Fibroblast of lung (primary cell): ENCODE measurements around the gene CCDC175. TPM values are rescaled to one million over a fixed set of nuclear protein-coding genes. Genes with fewer than 3 reads are reported as not detected.
A peak's percentile ranks its signal among the peaks of the same experiment; 100 is the strongest.

Experiments used
- DNase-seq, 2 donors: peaks; one replicate each; pipeline versions ENCODE4 v3.0.0 to v3.0.0-alpha.2; 2010; ENCODE audit warnings: low read depth in 2 of 2
- H2AFZ ChIP-seq: 2 replicates; pipeline ENCODE4 v1.5.1; 2012; ENCODE audit warnings: low read length, control low read depth, inconsistent platforms
- H3K27ac ChIP-seq: 2 replicates; pipeline ENCODE4 v1.5.1; 2011; ENCODE audit warnings: low read length, control low read depth; ENCODE audit not compliant: insufficient read depth
- H3K27me3 ChIP-seq: 2 replicates; pipeline ENCODE4 v1.5.1; 2011; ENCODE audit warnings: mild to moderate bottlenecking, low read length; ENCODE audit not compliant: control insufficient read depth, insufficient read depth
- H3K36me3 ChIP-seq: 2 replicates; pipeline ENCODE4 v1.5.1; 2011; ENCODE audit warnings: low read length; ENCODE audit not compliant: control insufficient read depth, insufficient read depth
- H3K4me1 ChIP-seq: 2 replicates; pipeline ENCODE4 v1.5.1; 2011; ENCODE audit warnings: low read length; ENCODE audit not compliant: control insufficient read depth, insufficient read depth; ENCODE audit errors: extremely low read depth
- H3K4me2 ChIP-seq: 2 replicates; pipeline ENCODE4 v1.5.1; 2011; ENCODE audit warnings: low read length, control low read depth; ENCODE audit not compliant: insufficient read depth; ENCODE audit errors: extremely low read depth
- H3K4me3 ChIP-seq, 4 experiments: fragments of 200-600 bp in 1 of 4; sonication (generic) in 1 of 4; replicated peaks in 1 of 4; 2 replicates each; pipeline ENCODE4 v1.5.1; 2011 to 2016; ENCODE audit warnings: low read length in 4 of 4, low read depth in 3 of 4, mild to moderate bottlenecking in 3 of 4, control low read depth in 2 of 4, inconsistent platforms in 1 of 4, mixed read lengths in 1 of 4; ENCODE audit not compliant: insufficient read depth in 1 of 4; ENCODE audit errors: control extremely low read depth in 1 of 4
- H3K79me2 ChIP-seq: 2 replicates; pipeline ENCODE4 v1.5.1; 2012; ENCODE audit warnings: mild to moderate bottlenecking, low read length, inconsistent platforms; ENCODE audit not compliant: control insufficient read depth, insufficient read depth
- H3K9ac ChIP-seq: 2 replicates; pipeline ENCODE4 v1.5.1; 2011; ENCODE audit warnings: mild to moderate bottlenecking, low read length, control low read depth; ENCODE audit not compliant: insufficient read depth
- H3K9me3 ChIP-seq: 2 replicates; pipeline ENCODE4 v1.5.1; 2012; ENCODE audit warnings: low read depth, low read length; ENCODE audit not compliant: control insufficient read depth, insufficient read depth
- H4K20me1 ChIP-seq: 2 replicates; pipeline ENCODE4 v1.5.1; 2011; ENCODE audit warnings: low read length; ENCODE audit not compliant: control insufficient read depth, insufficient read depth; ENCODE audit errors: extremely low read depth
- EZH2 ChIP-seq: IDR thresholded peaks from 2 replicates; pipeline ENCODE4 v1.5.1; 2012; ENCODE audit warnings: low read length, control low read depth, mild to moderate bottlenecking; ENCODE audit errors: missing control alignments
- polyA plus RNA-seq, 2 donors: library from polyadenylated mRNA; depleted of rRNA in 1 of 2; stranded (reverse) in 1 of 2; unstranded in 1 of 2; fragments of >200 nt; gene quantifications; 2 replicates each; pipeline ENCODE4 v1.2.1, GENCODE V29; 2011 to 2012; ENCODE audit warnings: missing spikeins in 1 of 2
- total RNA-seq: library from RNA; depleted of rRNA; stranded (reverse); fragments of >200 nt; gene quantifications from 2 replicates; pipeline ENCODE4 v1.2.1, GENCODE V29; 2014
- TF ChIP-seq, protein P1 (sequence below), 2 donors: IDR thresholded peaks in 1 of 2; conservative IDR thresholded peaks in 1 of 2; 1 replicate in 1 of 2; 2 replicates in 1 of 2; pipeline ENCODE4 v1.5.1; 2011 to 2012; ENCODE audit warnings: low read length in 2 of 2, control low read depth in 1 of 2, inconsistent platforms in 1 of 2, low read depth in 1 of 2, mild to moderate bottlenecking in 1 of 2

The CCDC175 gene
- total and polyA plus RNA-seq, 2 donors (not counting 1 experiment from before 2014, with no cell fraction given) = not detected

DNA sequence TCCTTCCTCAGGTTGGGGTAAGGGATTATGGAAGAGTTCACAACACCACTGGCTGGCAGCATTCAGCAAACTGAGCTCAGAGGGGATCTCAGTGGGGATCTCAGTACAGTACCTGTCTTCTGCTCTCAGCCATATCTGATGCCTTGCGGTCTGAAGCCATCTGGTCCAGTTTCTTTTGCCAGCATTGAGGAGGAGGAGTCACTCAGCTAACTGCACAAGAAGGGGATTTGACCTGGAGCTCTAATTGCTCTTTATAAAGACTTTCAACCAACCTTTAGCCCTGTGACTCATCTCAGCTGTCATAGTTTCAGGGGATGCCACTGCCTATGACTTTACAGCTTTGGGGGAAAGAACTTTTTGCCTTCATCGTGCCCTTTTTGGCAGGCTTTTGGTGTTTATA, 47.4 kb downstream of the CCDC175 start:
- H3K4me1 ChIP-seq = no peaks in the 10 kb centered on the region
- H3K9ac ChIP-seq = no peak overlapping the region
- no peaks in the 10 kb centered on the region for H3K79me2 ChIP-seq
- no peak overlapping the region for H2AFZ ChIP-seq
- H3K4me3 ChIP-seq = no peak overlapping the region
- TF ChIP-seq, protein P1, sequence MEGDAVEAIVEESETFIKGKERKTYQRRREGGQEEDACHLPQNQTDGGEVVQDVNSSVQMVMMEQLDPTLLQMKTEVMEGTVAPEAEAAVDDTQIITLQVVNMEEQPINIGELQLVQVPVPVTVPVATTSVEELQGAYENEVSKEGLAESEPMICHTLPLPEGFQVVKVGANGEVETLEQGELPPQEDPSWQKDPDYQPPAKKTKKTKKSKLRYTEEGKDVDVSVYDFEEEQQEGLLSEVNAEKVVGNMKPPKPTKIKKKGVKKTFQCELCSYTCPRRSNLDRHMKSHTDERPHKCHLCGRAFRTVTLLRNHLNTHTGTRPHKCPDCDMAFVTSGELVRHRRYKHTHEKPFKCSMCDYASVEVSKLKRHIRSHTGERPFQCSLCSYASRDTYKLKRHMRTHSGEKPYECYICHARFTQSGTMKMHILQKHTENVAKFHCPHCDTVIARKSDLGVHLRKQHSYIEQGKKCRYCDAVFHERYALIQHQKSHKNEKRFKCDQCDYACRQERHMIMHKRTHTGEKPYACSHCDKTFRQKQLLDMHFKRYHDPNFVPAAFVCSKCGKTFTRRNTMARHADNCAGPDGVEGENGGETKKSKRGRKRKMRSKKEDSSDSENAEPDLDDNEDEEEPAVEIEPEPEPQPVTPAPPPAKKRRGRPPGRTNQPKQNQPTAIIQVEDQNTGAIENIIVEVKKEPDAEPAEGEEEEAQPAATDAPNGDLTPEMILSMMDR (conservative IDR thresholded peaks at IDR 0.05 in 1 of 2, IDR thresholded peaks at IDR 0.05 in 1 of 2; ENCODE audit: low read depth in 1 of 2, low read length in 2 of 2) = no peak
- TF ChIP-seq EZH2 = no peak
- no peaks in the 10 kb centered on the region for H3K27me3 ChIP-seq
- no peak for DNase-seq
- no peak overlapping the region for H3K4me2 ChIP-seq
- no peaks in the 10 kb centered on the region for H3K36me3 ChIP-seq
- H3K9me3 ChIP-seq = no peaks in the 10 kb centered on the region
- no peaks in the 10 kb centered on the region for H4K20me1 ChIP-seq
- H3K27ac ChIP-seq = no peak overlapping the region

DNA sequence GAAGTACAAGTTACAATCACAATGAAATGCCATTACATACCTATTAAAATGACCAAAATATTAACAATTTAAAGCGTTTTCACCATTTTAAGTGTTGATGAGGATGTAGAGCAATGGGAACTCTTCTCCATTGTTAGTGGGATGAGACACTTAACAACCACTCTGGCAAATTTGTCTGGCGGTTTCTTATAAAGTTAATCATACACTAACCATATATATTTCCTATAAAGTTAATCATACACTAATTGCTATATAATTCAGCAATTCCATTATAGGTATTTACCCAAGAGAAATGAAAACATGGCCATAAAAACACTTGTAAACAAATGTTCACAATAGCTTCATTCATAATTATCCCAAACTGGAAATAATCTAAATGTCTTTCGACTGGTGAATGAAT, 56.4 kb downstream of the CCDC175 start:
- H2AFZ ChIP-seq = no peak overlapping the region
- no peaks in the 10 kb centered on the region for H3K27me3 ChIP-seq
- no peaks in the 10 kb centered on the region for H3K36me3 ChIP-seq
- H3K4me1 ChIP-seq = no peaks in the 10 kb centered on the region
- no peaks in the 10 kb centered on the region for H3K79me2 ChIP-seq
- H4K20me1 ChIP-seq = no peaks in the 10 kb centered on the region
- no peaks in the 10 kb centered on the region for H3K9me3 ChIP-seq
- H3K27ac ChIP-seq = no peak overlapping the region
- DNase-seq = no peak
- H3K4me2 ChIP-seq = no peak overlapping the region
- H3K4me3 ChIP-seq = no peak overlapping the region
- no peak overlapping the region for H3K9ac ChIP-seq
- no peak for TF ChIP-seq EZH2
- TF ChIP-seq, protein P1 (conservative IDR thresholded peaks at IDR 0.05 in 1 of 2, IDR thresholded peaks at IDR 0.05 in 1 of 2; ENCODE audit: low read depth in 1 of 2, low read length in 2 of 2) = no peak

DNA sequence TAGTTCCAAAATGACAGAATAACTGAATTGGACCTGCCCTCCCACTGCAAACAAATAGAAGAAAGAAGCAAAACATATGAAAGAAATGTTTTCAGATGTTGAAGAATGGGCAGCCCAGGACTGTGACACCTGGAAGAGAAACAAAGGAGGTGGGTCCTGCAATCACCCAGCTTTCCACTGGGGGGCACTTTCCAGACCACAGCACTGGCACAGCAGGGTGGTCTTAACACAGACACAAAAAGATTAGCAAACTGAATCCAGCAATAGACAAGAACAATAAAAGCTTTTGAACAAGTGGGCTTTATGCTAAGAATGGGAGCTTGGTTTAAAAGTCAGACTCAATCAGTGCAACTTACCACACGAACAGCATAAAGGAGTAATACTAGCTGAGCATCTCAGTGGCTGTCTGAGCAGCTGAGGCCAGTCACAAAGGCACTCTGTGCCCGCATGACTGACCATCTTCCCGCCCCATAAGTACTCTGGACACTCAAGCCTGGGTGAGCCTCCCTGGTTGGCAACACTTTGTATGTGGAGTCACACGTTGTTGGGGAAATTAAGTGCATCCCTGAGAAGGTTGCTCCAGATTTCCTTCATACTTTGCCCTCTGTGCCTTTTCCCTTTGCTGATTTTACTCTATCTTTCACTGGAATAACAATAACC, 64.6 kb downstream of the CCDC175 start:
- no peak overlapping the region for H2AFZ ChIP-seq
- no peak for TF ChIP-seq EZH2
- TF ChIP-seq, protein P1 (conservative IDR thresholded peaks at IDR 0.05 in 1 of 2, IDR thresholded peaks at IDR 0.05 in 1 of 2; ENCODE audit: low read depth in 1 of 2, low read length in 2 of 2) = peak; percentile 54 to 70
- no peak overlapping the region for H3K9ac ChIP-seq
- no peaks in the 10 kb centered on the region for H3K36me3 ChIP-seq
- H4K20me1 ChIP-seq = no peaks in the 10 kb centered on the region
- H3K27ac ChIP-seq = no peak overlapping the region
- no peak overlapping the region for H3K4me2 ChIP-seq
- no peaks in the 10 kb centered on the region for H3K9me3 ChIP-seq
- no peaks in the 10 kb centered on the region for H3K4me1 ChIP-seq
- H3K79me2 ChIP-seq = no peaks in the 10 kb centered on the region
- no peak overlapping the region for H3K4me3 ChIP-seq
- no peak for DNase-seq
- no peaks in the 10 kb centered on the region for H3K27me3 ChIP-seq
